Progenitor cell of endocrine pancreas (in vitro differentiated cells): ENCODE results near the gene SPATA2. TPM values are rescaled to one million over a fixed set of nuclear protein-coding genes. Genes with fewer than 3 reads are reported as not detected.

ENCODE experiments used
- DNase-seq: peaks from one replicate; pipeline ENCODE4 v3.0.0; 2021; ENCODE audit warnings: low spot score; ENCODE audit not compliant: unreplicated experiment
- H3K27ac Mint-ChIP-seq: 2 replicates; pipeline ENCODE4 v1.8.0; 2021; ENCODE audit warnings: mild to moderate bottlenecking, moderate library complexity, mixed read lengths
- H3K27me3 Mint-ChIP-seq: 2 replicates; pipeline ENCODE4 v1.8.0; 2021; ENCODE audit warnings: mixed read lengths
- H3K36me3 Mint-ChIP-seq: 2 replicates; pipeline ENCODE4 v1.8.0; 2022; ENCODE audit warnings: mixed read lengths; ENCODE audit not compliant: insufficient read depth
- H3K4me1 Mint-ChIP-seq: 2 replicates; pipeline ENCODE4 v1.8.0; 2021; ENCODE audit warnings: low read depth, mixed read lengths
- H3K4me3 Mint-ChIP-seq: 2 replicates; pipeline ENCODE4 v1.8.0; 2021; ENCODE audit warnings: low read depth, mild to moderate bottlenecking, moderate library complexity, mixed read lengths
- H3K9me3 Mint-ChIP-seq: 2 replicates; pipeline ENCODE4 v1.8.0; 2021; ENCODE audit warnings: low read depth, mixed read lengths
- total RNA-seq: library from RNA; stranded (reverse); gene quantifications from 2 replicates; pipeline ENCODE4 v1.2.1, GENCODE V29; 2021
- TF ChIP-seq, protein P1 (sequence below): fragments of 200-600 bp; sonication (generic); IDR thresholded peaks from one replicate; pipeline ENCODE4 v1.5.0; 2021; ENCODE audit warnings: antibody characterized with exemption, mild to moderate bottlenecking; ENCODE audit not compliant: unreplicated experiment

Gene SPATA2
- total RNA-seq, 1 donor from 2014 or later = 9.5 TPM

- no peak for DNase-seq
- Mint-ChIP-seq H3K4me3 (peak overlapping the region; percentile 99), H3K27ac (peak overlapping the region; percentile 89)
These were observed 280 bp downstream of the SPATA2 start for GRCh38 chr20:49915118-49915379.

DNA sequence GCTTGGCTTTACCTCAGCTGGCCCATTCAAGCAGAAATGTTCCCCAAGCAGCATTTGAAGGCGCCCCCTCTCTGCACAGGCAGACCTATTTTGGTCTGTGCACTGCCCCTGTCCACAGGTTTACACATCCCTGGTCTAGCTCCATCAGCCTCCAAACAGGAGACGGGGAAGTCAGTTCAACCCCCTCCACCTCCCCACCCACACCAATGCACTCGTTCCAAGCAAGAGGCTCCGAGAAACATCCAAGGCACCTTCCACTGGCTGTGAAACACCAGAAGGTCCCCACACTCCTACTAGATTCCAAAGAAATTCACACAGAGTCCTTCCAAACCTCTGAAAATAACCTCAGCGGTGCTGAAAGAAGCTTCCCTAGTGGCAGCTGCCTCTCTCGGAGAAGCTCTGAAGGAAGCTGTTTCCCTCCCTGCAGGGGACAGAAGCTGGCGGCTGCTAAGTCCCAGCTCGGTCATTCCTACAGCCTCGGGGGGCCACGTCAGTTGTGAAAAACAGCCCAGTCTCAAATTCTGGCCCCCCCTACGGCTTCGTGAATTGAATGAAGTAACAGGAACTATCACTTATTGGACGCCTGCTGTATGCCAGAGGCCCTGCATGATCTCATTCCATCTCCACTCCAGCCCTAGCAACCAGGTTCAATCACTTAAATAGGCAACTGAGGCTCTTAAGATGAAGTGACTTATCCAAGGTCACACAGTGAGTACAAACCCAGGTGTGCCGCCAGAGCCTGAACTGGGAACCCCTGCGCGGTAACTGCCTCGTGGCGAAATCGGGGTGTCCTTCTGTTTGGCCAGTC is 815 bp downstream of the SPATA2 start:
- no peaks in the 10 kb centered on the region for H3K36me3 Mint-ChIP-seq
- TF ChIP-seq, protein P1, sequence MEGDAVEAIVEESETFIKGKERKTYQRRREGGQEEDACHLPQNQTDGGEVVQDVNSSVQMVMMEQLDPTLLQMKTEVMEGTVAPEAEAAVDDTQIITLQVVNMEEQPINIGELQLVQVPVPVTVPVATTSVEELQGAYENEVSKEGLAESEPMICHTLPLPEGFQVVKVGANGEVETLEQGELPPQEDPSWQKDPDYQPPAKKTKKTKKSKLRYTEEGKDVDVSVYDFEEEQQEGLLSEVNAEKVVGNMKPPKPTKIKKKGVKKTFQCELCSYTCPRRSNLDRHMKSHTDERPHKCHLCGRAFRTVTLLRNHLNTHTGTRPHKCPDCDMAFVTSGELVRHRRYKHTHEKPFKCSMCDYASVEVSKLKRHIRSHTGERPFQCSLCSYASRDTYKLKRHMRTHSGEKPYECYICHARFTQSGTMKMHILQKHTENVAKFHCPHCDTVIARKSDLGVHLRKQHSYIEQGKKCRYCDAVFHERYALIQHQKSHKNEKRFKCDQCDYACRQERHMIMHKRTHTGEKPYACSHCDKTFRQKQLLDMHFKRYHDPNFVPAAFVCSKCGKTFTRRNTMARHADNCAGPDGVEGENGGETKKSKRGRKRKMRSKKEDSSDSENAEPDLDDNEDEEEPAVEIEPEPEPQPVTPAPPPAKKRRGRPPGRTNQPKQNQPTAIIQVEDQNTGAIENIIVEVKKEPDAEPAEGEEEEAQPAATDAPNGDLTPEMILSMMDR = no peak
- peak overlapping the region; percentile 89 for H3K27ac Mint-ChIP-seq
- no peaks in the 10 kb centered on the region for H3K27me3 Mint-ChIP-seq
- H3K4me3 Mint-ChIP-seq = peak overlapping the region; percentile 99
- H3K9me3 Mint-ChIP-seq = no peaks in the 10 kb centered on the region
- H3K4me1 Mint-ChIP-seq = peaks cover 25% of the 10 kb centered on the region
- DNase-seq = no peak

More at GRCh38 chr20:49915118-49915379, 280 bp downstream of the SPATA2 start:
- Mint-ChIP-seq H3K4me1 (peaks cover 23% of the 10 kb centered on the region), H3K36me3 (no peaks in the 10 kb centered on the region), H3K9me3 (no peaks in the 10 kb centered on the region), H3K27me3 (no peaks in the 10 kb centered on the region)
- TF ChIP-seq, protein P1 = no peak

- no peaks in the 10 kb centered on the region for H3K27me3 Mint-ChIP-seq
- H3K4me3 Mint-ChIP-seq = peak overlapping the region; percentile 99
- H3K36me3 Mint-ChIP-seq = no peaks in the 10 kb centered on the region
- no peaks in the 10 kb centered on the region for H3K9me3 Mint-ChIP-seq
- TF ChIP-seq, protein P1 = no peak
- DNase-seq = no peak
- peaks cover 25% of the 10 kb centered on the region for H3K4me1 Mint-ChIP-seq
- no peak overlapping the region for H3K27ac Mint-ChIP-seq
These were observed 1.8 kb downstream of the SPATA2 start for GRCh38 chr20:49913399-49914047.

- no peak overlapping the region for H3K4me3 Mint-ChIP-seq
- H3K27me3 Mint-ChIP-seq = no peaks in the 10 kb centered on the region
- H3K36me3 Mint-ChIP-seq = peaks cover 5% of the 10 kb centered on the region
- TF ChIP-seq, protein P1 = no peak
- DNase-seq = no peak
- peak overlapping the region; percentile 27 for H3K27ac Mint-ChIP-seq
- peaks cover 14% of the 10 kb centered on the region for H3K4me1 Mint-ChIP-seq
- no peaks in the 10 kb centered on the region for H3K9me3 Mint-ChIP-seq
These were observed 5.0 kb downstream of the SPATA2 start for GRCh38 chr20:49910340-49910706.

DNA sequence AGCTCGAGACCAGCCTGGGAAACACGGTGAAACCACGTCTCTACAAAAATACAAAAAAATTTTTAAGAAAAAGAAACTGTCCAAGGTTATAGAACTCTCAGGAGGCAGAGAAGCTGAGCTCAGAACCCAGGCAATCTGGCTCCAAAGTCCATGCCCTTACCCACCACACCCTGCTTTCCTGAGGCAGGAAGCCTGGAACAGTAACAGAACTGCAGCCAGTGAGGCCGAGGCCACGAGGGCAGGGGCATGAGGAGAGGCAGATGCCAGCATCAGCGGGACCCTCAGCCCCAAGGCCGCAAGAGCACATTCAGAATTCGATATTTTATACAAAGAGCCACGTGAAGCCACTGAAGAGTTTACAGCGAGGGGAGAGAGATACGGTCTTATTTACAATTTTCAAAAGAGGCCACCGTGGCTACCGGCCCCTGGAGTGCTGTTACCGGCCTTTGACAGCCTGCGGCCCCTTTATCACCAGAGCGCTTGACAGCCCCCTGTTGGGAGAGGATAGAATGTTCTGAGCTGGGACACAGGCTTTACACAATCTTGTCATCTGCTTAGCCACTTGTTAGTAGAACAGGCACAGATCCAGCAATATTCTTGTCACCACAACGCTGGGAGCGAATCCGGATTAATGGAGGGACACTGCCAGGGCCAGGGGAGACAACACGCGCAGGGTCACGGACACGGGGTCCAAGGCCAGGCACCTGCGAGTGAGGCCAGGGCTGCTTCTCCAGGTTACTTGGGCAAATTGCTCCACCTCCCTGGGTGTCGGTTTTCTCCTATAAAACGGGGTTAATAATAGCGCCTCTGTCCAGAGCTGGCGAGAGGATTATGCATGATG is 5.6 kb downstream of the SPATA2 start:
- Mint-ChIP-seq H3K9me3 (no peaks in the 10 kb centered on the region), H3K27me3 (no peaks in the 10 kb centered on the region), H3K36me3 (peaks cover 8% of the 10 kb centered on the region), H3K27ac (peak overlapping the region; percentile 46), H3K4me3 (no peak overlapping the region), H3K4me1 (peaks cover 13% of the 10 kb centered on the region)
- TF ChIP-seq, protein P1 = peak; percentile 45
- DNase-seq = no peak
